Fibroblast of lung (primary cell): Measurements from ENCODE around the gene GPR27.

Source experiments
- EZH2 ChIP-seq: IDR thresholded peaks from 2 replicates; pipeline ENCODE4 v1.5.1; 2012; ENCODE audit warnings: low read length, control low read depth, mild to moderate bottlenecking; ENCODE audit errors: missing control alignments
- TF ChIP-seq, protein P1 (sequence below), 2 donors: IDR thresholded peaks in 1 of 2; conservative IDR thresholded peaks in 1 of 2; 1 replicate in 1 of 2; 2 replicates in 1 of 2; pipeline ENCODE4 v1.5.1; 2011 to 2012; ENCODE audit warnings: low read length in 2 of 2, control low read depth in 1 of 2, inconsistent platforms in 1 of 2, low read depth in 1 of 2, mild to moderate bottlenecking in 1 of 2

DNA sequence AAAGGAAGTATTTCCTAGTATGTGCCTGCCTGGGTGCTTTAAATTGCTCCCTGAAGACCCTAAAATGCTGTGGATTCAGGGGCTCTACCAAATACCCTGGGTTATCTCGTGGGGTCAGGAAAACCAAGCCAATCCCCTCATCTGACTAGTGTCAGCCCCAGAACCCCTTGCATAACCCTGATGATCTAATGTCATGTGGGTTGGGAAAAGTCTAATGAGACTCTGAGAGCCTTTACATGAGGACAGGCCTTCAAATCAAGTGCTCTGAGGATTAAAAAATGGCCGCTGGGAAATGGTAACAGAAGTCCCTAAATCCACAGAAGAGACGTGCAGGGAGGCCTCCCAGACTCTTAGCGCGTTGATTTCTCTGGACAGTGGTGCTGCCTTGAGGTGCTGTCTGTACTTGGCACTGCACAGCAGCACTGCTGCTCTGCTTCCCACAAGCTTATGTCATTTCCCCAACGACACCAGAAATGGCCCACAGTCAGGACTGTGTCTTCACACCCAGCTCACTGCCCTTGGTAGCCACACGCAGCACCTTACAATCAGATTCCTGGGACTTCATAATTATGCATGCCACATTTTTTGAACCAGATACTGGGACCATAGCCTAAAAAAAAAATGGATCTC lies 45.1 kb upstream of the GPR27 start:
- TF ChIP-seq, protein P1, sequence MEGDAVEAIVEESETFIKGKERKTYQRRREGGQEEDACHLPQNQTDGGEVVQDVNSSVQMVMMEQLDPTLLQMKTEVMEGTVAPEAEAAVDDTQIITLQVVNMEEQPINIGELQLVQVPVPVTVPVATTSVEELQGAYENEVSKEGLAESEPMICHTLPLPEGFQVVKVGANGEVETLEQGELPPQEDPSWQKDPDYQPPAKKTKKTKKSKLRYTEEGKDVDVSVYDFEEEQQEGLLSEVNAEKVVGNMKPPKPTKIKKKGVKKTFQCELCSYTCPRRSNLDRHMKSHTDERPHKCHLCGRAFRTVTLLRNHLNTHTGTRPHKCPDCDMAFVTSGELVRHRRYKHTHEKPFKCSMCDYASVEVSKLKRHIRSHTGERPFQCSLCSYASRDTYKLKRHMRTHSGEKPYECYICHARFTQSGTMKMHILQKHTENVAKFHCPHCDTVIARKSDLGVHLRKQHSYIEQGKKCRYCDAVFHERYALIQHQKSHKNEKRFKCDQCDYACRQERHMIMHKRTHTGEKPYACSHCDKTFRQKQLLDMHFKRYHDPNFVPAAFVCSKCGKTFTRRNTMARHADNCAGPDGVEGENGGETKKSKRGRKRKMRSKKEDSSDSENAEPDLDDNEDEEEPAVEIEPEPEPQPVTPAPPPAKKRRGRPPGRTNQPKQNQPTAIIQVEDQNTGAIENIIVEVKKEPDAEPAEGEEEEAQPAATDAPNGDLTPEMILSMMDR (conservative IDR thresholded peaks at IDR 0.05 in 1 of 2, IDR thresholded peaks at IDR 0.05 in 1 of 2; ENCODE audit: low read depth in 1 of 2, low read length in 2 of 2), result no peak
- TF ChIP-seq EZH2, result no peak
